SK-N-SH (cell line): ENCODE results near the gene DPYSL4. TPM values are rescaled to one million over a fixed set of nuclear protein-coding genes. Genes with fewer than 3 reads are reported as not detected.

Experiments used
- CTCF ChIA-PET: fragments of 300-600, 350-600 bp; formaldehyde crosslinking; extraction: SDS; loops from one replicate; lab custom pipeline; 2021; lab: Yijun Ruan, JAX
- POLR2A ChIA-PET: fragments of 350-600 bp; sonication (Branson Sonifier 250); formaldehyde crosslinking; extraction: SDS; loops from one replicate; lab custom pipeline; 2020; ENCODE audit warnings: antibody characterized with exemption, inconsistent platforms; lab: Yijun Ruan, JAX
- DNase-seq: peaks from one replicate; pipeline ENCODE4 v3.0.0; 2012
- H2AFZ ChIP-seq: fragments of 200-600 bp; sonication (generic); 2 replicates; pipeline ENCODE4 v1.8.1; 2016; ENCODE audit warnings: antibody characterized with exemption, mild to moderate bottlenecking, low read depth
- H3F3A ChIP-seq: fragments of 200-600 bp; sonication (generic); replicated peaks from 2 replicates; pipeline ENCODE3; 2016; ENCODE audit warnings: antibody characterized with exemption, mild to moderate bottlenecking; ENCODE audit not compliant: insufficient read depth
- H3K27ac ChIP-seq, 2 experiments: fragments of 200-500 bp in 1 of 2; fragments of 200-600 bp in 1 of 2; sonication (Bioruptor generic) in 1 of 2; sonication (generic), shearing (Covaris generic) in 1 of 2; 2 replicates each; pipeline versions ENCODE4 v1.5.1 to v1.6.1; 2014 to 2016; ENCODE audit warnings: low read depth in 2 of 2, inconsistent platforms in 1 of 2, low read length in 1 of 2, mild to moderate bottlenecking in 1 of 2, mixed read lengths in 1 of 2
- H3K27me3 ChIP-seq: fragments of 200-600 bp; sonication (generic), shearing (Covaris generic); 2 replicates; pipeline ENCODE4 v1.6.1; 2016; ENCODE audit warnings: mixed run types; ENCODE audit not compliant: insufficient read depth
- H3K36me3 ChIP-seq, 2 experiments: fragments of 200-500 bp in 1 of 2; fragments of 200-600 bp in 1 of 2; sonication (Bioruptor generic) in 1 of 2; sonication (generic) in 1 of 2; replicated peaks in 1 of 2; 2 replicates each; pipeline versions ENCODE3 to v1.5.1; 2014 to 2016; ENCODE audit warnings: low read length in 1 of 2, mild to moderate bottlenecking in 1 of 2; ENCODE audit not compliant: insufficient read depth in 2 of 2, control insufficient read depth in 1 of 2
- H3K4me1 ChIP-seq, 2 experiments: fragments of 200-500 bp in 1 of 2; fragments of 200-600 bp in 1 of 2; sonication (Bioruptor generic) in 1 of 2; sonication (generic), shearing (Covaris generic) in 1 of 2; 2 replicates each; pipeline versions ENCODE4 v1.5.1 to v1.6.1; 2014 to 2016; ENCODE audit warnings: low read depth in 1 of 2, low read length in 1 of 2, mixed run types in 1 of 2; ENCODE audit not compliant: insufficient read depth in 2 of 2, control insufficient read depth in 1 of 2
- H3K4me2 ChIP-seq: fragments of 200-600 bp; sonication (generic), shearing (Covaris generic); 2 replicates; pipeline ENCODE4 v1.6.1; 2017; ENCODE audit warnings: mixed run types
- H3K4me3 ChIP-seq, 2 experiments: fragments of 200-500 bp in 1 of 2; fragments of 200-600 bp in 1 of 2; sonication (Bioruptor generic) in 1 of 2; sonication (generic), shearing (Covaris generic) in 1 of 2; 2 replicates each; pipeline versions ENCODE4 v1.5.1 to v1.8.1; 2014 to 2016; ENCODE audit warnings: low read depth in 2 of 2, inconsistent platforms in 1 of 2, low read length in 1 of 2, mild to moderate bottlenecking in 1 of 2, mixed read lengths in 1 of 2, moderate library complexity in 1 of 2
- H3K79me2 ChIP-seq: fragments of 200-600 bp; sonication (generic); 2 replicates; pipeline ENCODE4 v1.8.1; 2017; ENCODE audit warnings: mild to moderate bottlenecking; ENCODE audit not compliant: insufficient read depth
- H3K9ac ChIP-seq: fragments of 200-600 bp; sonication (generic); 2 replicates; pipeline ENCODE4 v1.6.1; 2017; ENCODE audit warnings: mixed run types
- H3K9me2 ChIP-seq: fragments of 200-600 bp; sonication (generic); 2 replicates; pipeline ENCODE4 v1.6.1; 2017; ENCODE audit warnings: mixed run types
- H3K9me3 ChIP-seq: fragments of 200-600 bp; sonication (generic); 2 replicates; pipeline ENCODE4 v1.6.1; 2017; ENCODE audit warnings: mixed run types, mild to moderate bottlenecking, moderate library complexity
- H4K20me1 ChIP-seq: fragments of 200-600 bp; sonication (generic); 2 replicates; pipeline ENCODE4 v1.6.1; 2017; ENCODE audit warnings: mild to moderate bottlenecking, mixed run types; ENCODE audit not compliant: insufficient read depth
- ELF1 ChIP-seq: IDR thresholded peaks from 2 replicates; pipeline ENCODE4 v1.4.0; 2012
- EP300 ChIP-seq, 2 experiments: IDR thresholded peaks; 2 replicates each; pipeline versions ENCODE4 v1.4.0 to v1.6.1; 2012; ENCODE audit warnings: borderline replicate concordance in 1 of 2, low read depth in 1 of 2, low read length in 1 of 2
- FOSL2 ChIP-seq: IDR thresholded peaks from 2 replicates; pipeline ENCODE4 v1.4.0; 2012; ENCODE audit warnings: low read depth, mild to moderate bottlenecking, moderate library complexity, borderline replicate concordance
- FOXJ3 ChIP-seq: sonication (generic); formaldehyde crosslinking; IDR thresholded peaks from 2 replicates; pipeline ENCODE4 v1.5.1; 2020; ENCODE audit warnings: mild to moderate bottlenecking, missing genetic modification reagents
- GATA2 ChIP-seq: sonication (generic); formaldehyde crosslinking; IDR thresholded peaks from 2 replicates; pipeline ENCODE4 v1.5.0; 2020; ENCODE audit warnings: mild to moderate bottlenecking, missing genetic modification reagents
- MEF2A ChIP-seq: IDR thresholded peaks from 2 replicates; pipeline ENCODE4 v1.4.0; 2012; ENCODE audit warnings: low read depth, borderline replicate concordance
- MXI1 ChIP-seq: IDR thresholded peaks from 2 replicates; pipeline ENCODE4 v1.6.1; 2012; ENCODE audit warnings: mild to moderate bottlenecking, low read depth, low read length, improper control_type of control experiment
- NFIC ChIP-seq: IDR thresholded peaks from 2 replicates; pipeline ENCODE4 v1.4.0; 2012; ENCODE audit warnings: borderline replicate concordance
- NRF1 ChIP-seq: IDR thresholded peaks from 2 replicates; pipeline ENCODE4 v1.6.1; 2012; ENCODE audit warnings: low read depth, mild to moderate bottlenecking, low read length
- POLR2AphosphoS5 ChIP-seq: IDR thresholded peaks from 2 replicates; pipeline ENCODE4 v1.6.1; 2012; ENCODE audit warnings: low read depth, low read length
- RCOR1 ChIP-seq: fragments of 150-350 bp; IDR thresholded peaks from 2 replicates; pipeline ENCODE4 v1.6.1; 2017; ENCODE audit warnings: antibody characterized with exemption, low read length
- RXRA ChIP-seq: IDR thresholded peaks from 2 replicates; pipeline ENCODE4 v1.4.0; 2012; ENCODE audit warnings: low read depth, mild to moderate bottlenecking, borderline replicate concordance
- SIN3A ChIP-seq: IDR thresholded peaks from 2 replicates; pipeline ENCODE4 v1.6.1; 2012; ENCODE audit warnings: low read depth, mild to moderate bottlenecking, low read length, moderate library complexity, borderline replicate concordance
- SMC3 ChIP-seq: IDR thresholded peaks from 2 replicates; pipeline ENCODE4 v1.6.1; 2012; ENCODE audit warnings: low read depth, low read length, improper control_type of control experiment
- TAF1 ChIP-seq: IDR thresholded peaks from 2 replicates; pipeline ENCODE4 v1.6.1; 2012; ENCODE audit warnings: low read depth, mild to moderate bottlenecking, low read length, moderate library complexity, borderline replicate concordance
- TCF12 ChIP-seq: IDR thresholded peaks from 2 replicates; pipeline ENCODE4 v1.4.0; 2012
- TEAD4 ChIP-seq: IDR thresholded peaks from 2 replicates; pipeline ENCODE4 v1.4.0; 2012; ENCODE audit warnings: mild to moderate bottlenecking, borderline replicate concordance; ENCODE audit not compliant: insufficient read depth
- WGBS: methylation state at CpG from one replicate; pipeline ENCODE4 v1.1.6; 2017; ENCODE audit warnings: low lambda C conversion rate; 5-methylcytosine and 5-hydroxymethylcytosine counted together
- polyA plus RNA-seq, 3 experiments: library from polyadenylated mRNA; depleted of rRNA; stranded (reverse); fragments of >200 nt; gene quantifications; 2 replicates each; pipeline ENCODE4 v1.2.3, GENCODE V29; 2012
- TF ChIP-seq, protein P1 (sequence below): fragments of 150-350 bp; IDR thresholded peaks from 2 replicates; pipeline ENCODE4 v1.6.1; 2017; ENCODE audit warnings: antibody characterized with exemption, low read length, low read depth, borderline replicate concordance
- TF ChIP-seq, protein P2 (sequence below): IDR thresholded peaks from 2 replicates; pipeline ENCODE4 v1.4.0; 2012; ENCODE audit warnings: low read depth
- TF ChIP-seq, protein P3 (sequence below): IDR thresholded peaks from 2 replicates; pipeline ENCODE4; 2012

DPYSL4 gene
- polyA plus RNA-seq, 1 of the 3 experiments (the other 2 are of a cell fraction) = 21.8 TPM

DNA sequence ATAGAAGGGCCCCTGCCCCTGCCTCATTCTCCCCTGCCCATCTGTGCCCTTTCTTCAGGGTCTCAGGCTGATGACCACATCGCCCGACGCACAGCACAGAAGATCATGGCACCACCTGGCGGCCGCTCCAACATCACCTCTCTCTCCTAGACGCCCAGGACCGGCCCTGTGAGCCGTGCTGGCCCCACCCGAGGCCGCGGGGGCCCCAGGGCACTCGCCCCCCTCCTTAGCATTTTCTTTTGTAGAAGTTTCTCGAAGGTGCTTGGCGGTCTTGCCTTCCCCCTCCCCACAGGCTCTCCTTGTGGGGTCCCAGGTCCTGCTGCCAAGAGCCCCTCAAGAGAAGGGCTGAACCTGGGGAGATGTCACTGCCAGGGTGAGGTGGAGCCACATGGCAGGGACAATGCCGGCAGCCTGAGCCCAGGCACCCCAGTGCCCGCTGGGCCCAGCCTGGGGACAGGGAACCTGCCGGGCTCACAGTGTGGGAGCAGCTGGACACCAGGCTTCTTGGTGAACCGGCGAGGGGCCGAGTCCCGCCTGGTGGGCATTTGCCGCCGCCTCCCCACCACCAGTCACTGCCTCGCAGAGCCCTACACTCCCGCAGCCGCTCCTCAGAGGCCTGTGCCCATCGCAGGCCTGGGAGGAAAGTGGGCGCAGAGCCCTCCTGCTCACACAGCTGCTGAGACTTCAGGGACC is 18.2 kb downstream of the DPYSL4 start (continued):
- TF ChIP-seq MEF2A = no peak
- no peak for TF ChIP-seq GATA2 (CRISPR knock-in tag)
- TF ChIP-seq MXI1 = no peak
- TF ChIP-seq SMC3 = no peak

DNA sequence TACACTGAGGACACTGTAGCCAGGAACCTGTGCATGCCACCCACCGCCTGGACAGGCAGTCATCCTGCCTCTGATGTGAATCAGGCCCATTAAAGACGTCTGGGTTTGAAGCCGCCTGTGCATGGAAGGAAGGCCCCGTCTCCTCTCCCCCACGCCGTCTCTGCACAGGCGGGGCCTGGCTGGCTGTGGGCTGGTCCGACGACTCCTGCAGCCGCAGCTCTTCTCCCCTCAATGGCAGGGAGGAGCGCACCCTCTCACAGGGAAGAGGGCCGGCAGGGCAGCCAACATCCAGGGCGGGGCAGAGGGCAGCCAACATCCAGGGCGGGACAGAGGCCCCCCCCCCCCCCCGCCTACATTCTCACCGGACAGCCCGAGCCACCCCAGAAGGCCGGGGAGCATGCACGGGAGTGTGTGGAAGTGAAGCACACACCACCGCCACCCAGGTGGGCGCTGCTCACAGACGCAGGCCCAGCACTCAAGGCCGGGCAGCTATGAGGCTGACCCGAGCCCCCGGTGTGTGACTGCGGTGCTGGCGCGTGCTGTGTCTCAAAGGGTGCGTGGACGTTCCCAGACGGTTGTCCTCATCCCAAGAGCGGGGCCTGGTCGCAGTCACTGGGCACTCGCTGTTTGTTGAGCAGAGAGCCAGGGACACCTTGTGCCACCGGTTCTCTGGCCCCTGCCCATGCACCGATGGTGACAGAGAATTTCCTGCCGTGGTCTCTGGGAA is 19.1 kb downstream of the DPYSL4 start:
- no peak overlapping the region for H2AFZ ChIP-seq
- TF ChIP-seq, protein P1, sequence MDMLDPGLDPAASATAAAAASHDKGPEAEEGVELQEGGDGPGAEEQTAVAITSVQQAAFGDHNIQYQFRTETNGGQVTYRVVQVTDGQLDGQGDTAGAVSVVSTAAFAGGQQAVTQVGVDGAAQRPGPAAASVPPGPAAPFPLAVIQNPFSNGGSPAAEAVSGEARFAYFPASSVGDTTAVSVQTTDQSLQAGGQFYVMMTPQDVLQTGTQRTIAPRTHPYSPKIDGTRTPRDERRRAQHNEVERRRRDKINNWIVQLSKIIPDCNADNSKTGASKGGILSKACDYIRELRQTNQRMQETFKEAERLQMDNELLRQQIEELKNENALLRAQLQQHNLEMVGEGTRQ = no peak
- no peak for TF ChIP-seq ELF1
- TF ChIP-seq GATA2 (CRISPR knock-in tag) = no peak
- TF ChIP-seq EP300 (IDR thresholded peaks at IDR 0.05; ENCODE audit: borderline replicate concordance in 1 of 2, low read depth in 1 of 2, low read length in 1 of 2) = no peak
- no peak for TF ChIP-seq RXRA
- no peak for TF ChIP-seq NFIC
- TF ChIP-seq SIN3A = no peak
- TF ChIP-seq SMC3 = no peak
- no peak for TF ChIP-seq MEF2A
- TF ChIP-seq TAF1 = no peak
- TF ChIP-seq, all 33 proteins: peak for 0
- Histone ChIP-seq H3K36me3 (peaks cover 0 to 20% of the 10 kb centered on the region in 2 experiments), H3F3A (no peaks in the 10 kb centered on the region), H3K27ac (no peak overlapping the region; a peak in 1 of 4 replicates), H3K9me2 (no peaks in the 10 kb centered on the region), H4K20me1 (no peaks in the 10 kb centered on the region), H3K9ac (no peak overlapping the region), H3K4me1 (no peaks in the 10 kb centered on the region; a peak in 1 of 4 replicates), H3K9me3 (no peaks in the 10 kb centered on the region), H3K4me2 (no peak overlapping the region), H3K4me3 (no peak overlapping the region), H3K79me2 (no peaks in the 10 kb centered on the region), H3K27me3 (no peaks in the 10 kb centered on the region)
- ChIA-PET POLR2A (interaction anchor here (1.1 kb wide), 1 partner anchor 18 kb away, joined by 3 read pairs; no protein-coding TSS in a partner anchor), CTCF (no interaction called here)
- WGBS = 88% methylated on average over 15 of the region's 37 CpGs
- no peak for DNase-seq

DNA sequence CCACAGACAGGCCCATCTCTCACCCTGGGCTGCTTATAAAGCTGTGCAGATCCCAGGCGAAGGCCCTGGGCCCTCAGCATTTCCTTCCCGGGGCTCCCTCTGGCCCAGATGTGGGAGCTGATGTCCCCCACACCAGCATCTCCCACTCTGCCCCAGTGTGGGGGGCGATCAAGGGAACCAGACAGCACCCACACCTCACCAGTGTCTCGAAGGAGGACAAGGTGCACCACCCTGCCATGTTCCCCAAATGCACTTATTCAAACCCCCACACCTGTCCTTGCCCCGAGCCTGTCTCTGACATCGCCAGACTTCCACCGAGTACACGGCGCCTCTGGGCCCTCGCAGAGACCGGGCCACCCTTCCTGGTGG is 19.6 kb downstream of the DPYSL4 start:
- Histone ChIP-seq H3K27ac (no peak overlapping the region; a peak in 1 of 4 replicates), H3K9me2 (no peaks in the 10 kb centered on the region), H3K4me2 (no peak overlapping the region), H2AFZ (no peak overlapping the region), H3K9me3 (no peaks in the 10 kb centered on the region), H3K4me3 (no peak overlapping the region), H3K79me2 (no peaks in the 10 kb centered on the region), H3K9ac (no peak overlapping the region), H3F3A (no peaks in the 10 kb centered on the region), H3K27me3 (no peaks in the 10 kb centered on the region), H3K4me1 (no peaks in the 10 kb centered on the region; a peak in 1 of 4 replicates), H4K20me1 (no peaks in the 10 kb centered on the region), H3K36me3 (peaks cover 0 to 14% of the 10 kb centered on the region in 2 experiments)
- CTCF ChIA-PET = no interaction called here
- no peak for DNase-seq
- POLR2A ChIA-PET = interaction anchor here (1.1 kb wide), 1 partner anchor 18 kb away, joined by 3 read pairs; no protein-coding TSS in a partner anchor
- TF ChIP-seq, protein P2, sequence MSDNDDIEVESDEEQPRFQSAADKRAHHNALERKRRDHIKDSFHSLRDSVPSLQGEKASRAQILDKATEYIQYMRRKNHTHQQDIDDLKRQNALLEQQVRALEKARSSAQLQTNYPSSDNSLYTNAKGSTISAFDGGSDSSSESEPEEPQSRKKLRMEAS = no peak
- TF ChIP-seq RCOR1 (no peak), FOXJ3 (no peak), FOSL2 (no peak), NRF1 (no peak), TCF12 (no peak), POLR2AphosphoS5 (no peak), TEAD4 (no peak)
- TF ChIP-seq, protein P3, sequence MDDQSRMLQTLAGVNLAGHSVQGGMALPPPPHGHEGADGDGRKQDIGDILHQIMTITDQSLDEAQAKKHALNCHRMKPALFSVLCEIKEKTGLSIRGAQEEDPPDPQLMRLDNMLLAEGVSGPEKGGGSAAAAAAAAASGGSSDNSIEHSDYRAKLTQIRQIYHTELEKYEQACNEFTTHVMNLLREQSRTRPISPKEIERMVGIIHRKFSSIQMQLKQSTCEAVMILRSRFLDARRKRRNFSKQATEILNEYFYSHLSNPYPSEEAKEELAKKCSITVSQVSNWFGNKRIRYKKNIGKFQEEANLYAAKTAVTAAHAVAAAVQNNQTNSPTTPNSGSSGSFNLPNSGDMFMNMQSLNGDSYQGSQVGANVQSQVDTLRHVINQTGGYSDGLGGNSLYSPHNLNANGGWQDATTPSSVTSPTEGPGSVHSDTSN = no peak
- 97% methylated on average over 9 of the region's 11 CpGs for WGBS
